GM20431 (cell line): ENCODE results near the gene KRT72.

Source experiments
- in situ Hi-C: fragments of 300-500 bp; cut with MseI, MboI; formaldehyde crosslinking; loops from one replicate; pipeline ENCODE4 v1.15.0; 2020; ENCODE audit warnings: low sequenced_read_pairs; ENCODE audit not compliant: unreplicated experiment

The KRT72 gene

DNA sequence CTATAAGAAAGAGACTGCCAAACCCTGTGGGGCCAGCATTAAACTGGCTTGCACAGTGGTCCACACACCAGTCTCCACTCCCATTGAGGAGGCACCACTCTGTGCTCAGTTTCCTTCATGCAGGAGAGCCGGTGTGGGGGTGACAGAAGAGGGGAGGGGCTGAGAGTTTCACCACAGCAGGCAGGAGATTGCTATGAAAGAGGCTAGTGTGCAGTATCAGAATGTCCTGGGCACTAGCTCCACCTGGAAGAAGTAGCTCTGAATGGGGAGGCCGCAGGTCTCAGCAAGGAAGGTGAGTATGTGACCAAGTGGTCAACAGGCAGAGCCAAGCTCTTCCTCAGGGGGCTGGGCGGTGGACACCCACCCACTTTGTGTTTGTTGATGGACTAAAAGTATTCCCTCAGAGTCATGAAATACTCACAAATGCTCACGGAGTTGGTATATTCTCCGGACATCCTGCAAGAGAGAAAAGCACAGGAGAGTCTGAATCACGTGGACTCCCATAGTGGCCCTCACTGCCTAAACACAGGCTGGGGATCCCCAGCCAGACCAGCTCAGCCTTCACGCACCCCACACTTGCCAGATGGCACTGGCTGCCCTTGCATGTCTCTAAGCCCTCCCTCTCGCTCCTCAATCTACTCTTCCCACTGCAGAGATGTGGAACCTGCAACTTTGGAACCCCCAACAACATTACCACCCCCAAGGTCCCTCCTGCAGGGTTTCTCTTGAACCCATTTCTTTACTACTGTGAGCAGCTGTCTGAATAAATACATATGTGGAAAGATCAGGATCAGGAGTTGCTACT is 7.8 kb upstream of the KRT72 start:
- in situ Hi-C loops = no loop called here

- in situ Hi-C loops = no loop called here
Measured at GRCh38 chr12:52608161-52608560, 6.9 kb upstream of the KRT72 start.

- in situ Hi-C loops = no loop called here
Measured at GRCh38 chr12:52607314-52607713, 6.1 kb upstream of the KRT72 start.

DNA sequence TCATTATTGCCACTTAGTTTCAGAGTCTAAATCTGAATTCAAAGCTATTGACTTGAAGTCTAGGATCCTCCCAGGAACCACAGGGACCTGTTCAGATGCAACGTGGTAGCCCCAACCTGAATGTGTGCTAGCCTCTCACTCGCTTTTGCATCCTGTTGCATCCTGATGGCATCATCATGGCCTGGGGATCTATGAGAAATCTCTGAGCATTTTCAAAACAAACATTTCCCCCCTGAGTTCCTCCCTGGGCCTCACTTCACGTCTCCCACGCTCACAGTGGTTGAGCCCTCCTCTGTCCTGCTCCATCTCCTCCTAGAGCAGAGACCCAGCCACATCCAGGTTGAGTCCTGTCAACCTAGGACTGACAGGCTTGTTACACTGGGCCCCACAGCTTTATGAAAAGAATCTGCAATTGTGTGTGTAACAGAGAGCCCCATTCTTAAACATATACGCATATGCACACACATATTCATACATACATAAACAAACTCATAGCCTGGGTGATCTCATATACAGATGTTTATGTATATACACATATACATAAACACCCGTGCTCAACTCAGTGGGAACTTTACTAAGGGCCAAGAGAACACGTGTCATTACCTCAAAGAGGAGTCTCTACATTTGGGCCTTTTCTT is 5.4 kb upstream of the KRT72 start:
- in situ Hi-C loops = no loop called here

GRCh38 chr12:52606096-52606495 is 4.8 kb upstream of the KRT72 start:
- in situ Hi-C loops = no loop called here

GRCh38 chr12:52605542-52605941 is 4.3 kb upstream of the KRT72 start:
- in situ Hi-C loops = no loop called here

GRCh38 chr12:52604859-52605258 is 3.6 kb upstream of the KRT72 start:
- in situ Hi-C loops = no loop called here

DNA sequence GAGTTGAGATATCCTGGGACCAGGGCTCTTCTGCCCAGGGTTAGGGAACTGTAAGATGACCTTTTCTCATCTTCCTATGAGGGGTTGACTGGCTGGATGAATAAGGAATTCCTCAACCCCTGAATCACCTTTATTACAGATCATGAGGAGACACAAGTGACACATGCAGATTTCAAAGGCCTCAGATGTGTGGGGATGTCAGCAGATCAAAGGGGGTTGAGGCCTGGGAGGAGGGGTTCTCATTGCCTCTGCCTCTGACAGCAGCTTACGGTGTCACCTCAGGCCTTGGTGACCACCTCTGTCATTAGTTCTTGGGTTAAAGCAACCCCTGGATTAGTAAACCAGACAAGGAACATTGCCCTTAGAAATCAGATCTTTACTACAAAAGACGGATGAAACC is 2.1 kb upstream of the KRT72 start:
- in situ Hi-C loops = no loop called here

DNA sequence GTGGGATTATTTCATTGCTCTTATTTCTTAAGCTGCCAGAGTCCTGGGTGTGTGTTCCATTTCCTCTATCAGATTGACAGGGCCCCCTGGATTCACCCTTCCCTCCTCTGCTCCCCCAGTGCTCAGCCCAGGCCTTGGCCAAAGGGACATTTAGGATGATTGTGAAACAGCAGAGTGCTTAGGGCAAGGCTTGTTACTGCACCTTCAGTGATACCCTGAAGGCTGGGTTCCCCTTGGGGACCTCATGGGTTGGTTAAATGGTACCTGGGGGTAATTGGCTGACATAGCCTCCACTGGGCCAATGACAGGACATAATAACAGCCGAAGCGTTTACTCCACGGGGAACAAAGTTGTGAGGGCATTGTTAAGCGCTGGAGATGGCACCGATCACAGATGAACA is 1.3 kb upstream of the KRT72 start:
- in situ Hi-C loops = no loop called here

DNA sequence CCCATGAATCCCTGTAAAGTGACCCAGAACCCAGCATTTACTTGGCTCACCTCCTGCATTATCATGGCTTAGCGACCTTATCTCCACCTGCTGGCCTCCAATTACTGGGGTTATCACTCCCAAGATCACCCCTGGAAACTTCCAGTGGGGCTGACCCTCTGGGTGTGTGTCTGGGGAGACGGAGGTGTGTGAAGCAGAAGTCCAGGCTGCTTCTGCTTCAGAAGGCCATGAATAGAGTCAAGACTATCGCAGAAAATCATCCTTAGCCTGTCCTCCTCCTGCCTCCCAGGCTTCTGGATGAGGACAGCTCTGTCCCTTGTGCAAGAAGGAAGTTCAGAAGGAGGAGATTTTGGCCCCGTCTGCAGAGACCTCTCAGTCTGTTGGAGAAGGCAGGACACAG is 408 bp upstream of the KRT72 start:
- in situ Hi-C loops = no loop called here

GRCh38 chr12:52600475-52600874 is 788 bp downstream of the KRT72 start:
- in situ Hi-C loops = no loop called here

DNA sequence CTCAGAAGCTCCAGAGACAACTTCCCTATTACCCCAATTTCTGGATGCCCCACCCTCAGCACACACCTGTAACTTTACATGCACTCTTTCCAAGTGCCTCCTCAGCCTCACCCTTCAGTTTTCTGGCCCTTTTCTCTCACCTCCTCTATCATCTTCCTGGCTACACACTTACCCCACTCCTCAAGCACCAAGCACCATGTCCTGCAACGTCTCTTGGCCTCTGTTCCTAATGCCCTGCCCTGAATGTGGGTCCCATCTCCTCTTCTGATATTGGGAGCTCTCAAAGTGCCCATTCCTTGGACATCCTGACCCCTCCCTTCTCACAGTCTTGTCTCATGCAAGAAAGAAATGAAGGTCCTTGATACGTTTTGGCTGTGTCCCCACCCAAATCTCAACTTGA is 1.2 kb downstream of the KRT72 start:
- in situ Hi-C loops = no loop called here

DNA sequence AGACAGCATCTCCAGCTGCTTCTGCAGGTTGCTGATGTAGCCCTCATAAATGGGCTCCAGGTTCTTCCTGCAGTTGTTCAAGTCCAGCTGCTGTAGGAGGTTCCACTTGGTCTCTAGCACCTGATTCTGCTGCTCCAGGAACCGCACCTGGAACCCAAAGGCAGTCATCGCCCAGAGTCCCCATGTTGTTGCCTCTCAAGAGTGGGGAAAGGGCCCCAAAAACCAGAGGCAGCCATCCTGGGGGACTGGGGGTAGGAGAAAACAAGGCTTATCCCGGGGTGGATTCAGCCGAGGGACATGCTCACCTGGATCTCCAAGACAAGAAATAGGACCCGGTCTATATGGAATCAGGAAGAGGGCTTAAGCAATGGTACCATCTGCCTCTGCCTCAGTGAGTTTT is 2.3 kb downstream of the KRT72 start:
- in situ Hi-C loops = loop anchor here (25.0 kb wide), 1 partner anchor 388 kb away; no protein-coding TSS in a partner anchor

DNA sequence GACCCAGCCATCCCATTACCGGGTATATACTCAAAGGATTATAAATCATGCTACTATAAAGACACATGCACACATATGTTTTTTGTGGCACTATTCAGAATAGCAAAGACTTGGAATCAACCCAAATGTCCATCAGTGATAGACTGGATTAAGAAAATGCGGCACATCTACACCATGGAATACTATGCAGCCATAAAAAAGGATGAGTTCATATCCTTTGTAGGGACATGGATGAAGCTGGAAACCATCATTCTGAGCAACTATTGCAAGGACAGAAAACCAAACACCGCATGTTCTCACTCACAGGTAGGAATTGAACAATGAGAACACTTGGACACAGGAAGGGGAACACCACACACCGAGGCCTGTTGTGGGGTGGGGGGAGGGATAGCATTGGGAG is 7.0 kb downstream of the KRT72 start:
- in situ Hi-C loops = loop anchor here (25.0 kb wide), 1 partner anchor 393 kb away; no protein-coding TSS in a partner anchor

DNA sequence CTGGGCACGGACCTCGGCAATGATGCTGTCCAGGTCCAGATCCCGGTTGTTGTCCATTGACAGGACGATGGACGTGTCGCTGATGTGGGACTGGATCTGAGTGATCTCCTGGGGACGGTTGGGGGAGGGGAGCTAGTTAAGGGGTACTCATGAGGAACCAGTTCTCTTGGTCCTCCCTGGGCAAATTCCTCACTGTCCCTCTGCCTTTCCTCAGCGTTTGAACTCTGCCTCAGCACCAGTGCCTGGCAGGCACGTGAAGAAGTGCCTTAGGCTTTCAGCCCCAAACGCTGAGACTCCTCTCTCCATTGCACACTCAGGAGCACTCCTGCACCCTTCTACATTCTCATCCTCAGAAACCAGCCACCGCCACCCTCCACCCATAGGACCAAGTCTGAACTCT is 9.7 kb downstream of the KRT72 start:
- in situ Hi-C loops = loop anchor here (25.0 kb wide), 1 partner anchor 396 kb away; no protein-coding TSS in a partner anchor

DNA sequence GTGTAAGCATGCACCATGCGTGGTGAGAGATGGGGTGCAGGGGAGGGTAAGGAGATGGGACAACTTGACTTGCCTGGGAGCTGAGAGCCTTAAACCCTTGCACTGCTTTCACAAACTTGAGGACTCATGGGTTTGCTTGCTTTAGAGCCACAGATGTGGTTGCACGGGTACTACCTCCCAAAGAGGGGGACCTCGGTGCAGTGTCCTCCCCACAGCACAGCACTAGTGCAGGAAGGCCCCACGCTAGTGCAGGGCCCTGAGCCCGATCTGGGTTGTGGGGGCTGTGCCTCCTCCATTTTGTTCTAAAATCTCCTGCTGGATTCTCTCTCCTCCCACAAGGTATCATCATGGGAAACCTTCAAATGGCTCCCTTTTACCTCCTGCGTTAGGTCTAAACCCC is 11.2 kb downstream of the KRT72 start:
- in situ Hi-C loops = loop anchor here (25.0 kb wide), 1 partner anchor 397 kb away; no protein-coding TSS in a partner anchor

- in situ Hi-C loops = loop anchor here (10.0 to 25.0 kb wide), 2 partner anchors 287 to 400 kb away; no protein-coding TSS in a partner anchor
Measured at GRCh38 chr12:52587563-52587962, 13.7 kb downstream of the KRT72 start.

- in situ Hi-C loops = loop anchor here (10.0 to 25.0 kb wide), 2 partner anchors 289 to 401 kb away; no protein-coding TSS in a partner anchor
Measured at GRCh38 chr12:52585946-52586345, 15.3 kb downstream of the KRT72 start.

GRCh38 chr12:52585066-52585465 is 16.2 kb downstream of the KRT72 start:
- in situ Hi-C loops = loop anchor here (10.0 to 25.0 kb wide), 2 partner anchors 290 to 402 kb away; no protein-coding TSS in a partner anchor

DNA sequence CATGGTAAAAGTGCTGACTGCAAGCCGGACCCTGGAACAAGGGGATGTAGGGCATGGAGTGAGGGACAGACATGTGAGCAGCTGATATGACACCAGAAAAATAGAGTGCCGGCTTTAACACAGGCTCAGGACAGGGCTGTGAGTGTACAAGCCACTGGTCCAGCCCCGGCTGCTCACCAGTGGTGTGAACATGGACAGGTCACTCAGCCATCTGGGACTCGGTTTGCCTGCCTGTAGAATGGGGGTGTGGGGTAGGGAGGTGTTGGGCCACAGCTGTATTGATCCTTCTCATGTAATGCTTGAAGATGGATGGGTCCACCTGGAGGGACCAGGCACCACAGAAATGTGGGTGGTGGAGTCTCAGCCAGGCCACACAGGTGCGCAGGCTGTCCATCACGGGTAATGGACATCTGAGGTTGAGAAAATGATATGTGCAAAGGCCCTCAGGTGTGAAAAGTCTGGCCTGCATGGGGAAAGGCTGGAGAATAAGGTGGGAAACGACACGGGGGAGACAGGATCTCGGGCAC is 17.0 kb downstream of the KRT72 start:
- in situ Hi-C loops = loop anchor here (10.0 to 25.0 kb wide), 2 partner anchors 291 to 403 kb away; no protein-coding TSS in a partner anchor

- in situ Hi-C loops = loop anchor here (10.0 to 25.0 kb wide), 2 partner anchors 292 to 404 kb away; no protein-coding TSS in a partner anchor
Measured at GRCh38 chr12:52582971-52583456, 18.2 kb downstream of the KRT72 start.
